ENCODE results near the gene CLPTM1. TPM values are rescaled to one million over a fixed set of nuclear protein-coding genes. Genes with fewer than 3 reads are reported as not detected.
A peak's percentile ranks its signal among the peaks of the same experiment; 100 is the strongest.

The CLPTM1 gene
- total and polyA plus RNA-seq, 9 of the 15 experiments (the other 6 are each of a cell fraction or from before 2014, with no cell fraction given), result 0.37 to 96.0 (median 27.5) TPM

DNA sequence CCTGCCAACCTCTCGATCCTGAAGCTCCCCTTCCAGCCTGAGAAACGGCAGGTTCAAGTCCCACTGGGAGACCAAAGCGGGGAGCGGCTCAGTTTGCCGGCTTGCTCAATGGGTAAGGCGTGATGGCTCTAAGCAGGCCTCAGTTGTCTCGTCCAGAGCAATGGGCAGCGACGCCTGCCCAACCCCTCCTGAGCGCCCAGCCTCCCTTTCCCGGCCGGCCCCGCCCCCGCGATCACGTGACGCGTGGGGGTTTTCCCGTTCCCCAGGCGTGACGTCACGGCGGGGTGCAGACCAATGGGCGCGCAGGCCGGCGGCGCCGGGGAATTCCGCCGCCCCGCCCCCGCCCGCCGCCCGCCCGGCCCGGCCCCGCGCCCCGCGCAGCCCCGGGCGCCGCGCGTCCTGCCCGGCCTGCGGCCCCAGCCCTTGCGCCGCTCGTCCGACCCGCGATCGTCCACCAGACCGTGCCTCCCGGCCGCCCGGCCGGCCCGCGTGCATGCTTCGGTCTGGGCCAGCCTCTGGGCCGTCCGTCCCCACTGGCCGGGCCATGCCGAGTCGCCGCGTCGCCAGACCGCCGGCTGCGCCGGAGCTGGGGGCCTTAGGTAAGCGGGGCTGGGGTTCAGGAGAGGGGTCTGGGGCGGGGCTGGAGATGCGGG lies 46.0 kb downstream of the CLPTM1 start, which contains the start of gene RELB (continued):
- TF ChIP-seq, protein P1, sequence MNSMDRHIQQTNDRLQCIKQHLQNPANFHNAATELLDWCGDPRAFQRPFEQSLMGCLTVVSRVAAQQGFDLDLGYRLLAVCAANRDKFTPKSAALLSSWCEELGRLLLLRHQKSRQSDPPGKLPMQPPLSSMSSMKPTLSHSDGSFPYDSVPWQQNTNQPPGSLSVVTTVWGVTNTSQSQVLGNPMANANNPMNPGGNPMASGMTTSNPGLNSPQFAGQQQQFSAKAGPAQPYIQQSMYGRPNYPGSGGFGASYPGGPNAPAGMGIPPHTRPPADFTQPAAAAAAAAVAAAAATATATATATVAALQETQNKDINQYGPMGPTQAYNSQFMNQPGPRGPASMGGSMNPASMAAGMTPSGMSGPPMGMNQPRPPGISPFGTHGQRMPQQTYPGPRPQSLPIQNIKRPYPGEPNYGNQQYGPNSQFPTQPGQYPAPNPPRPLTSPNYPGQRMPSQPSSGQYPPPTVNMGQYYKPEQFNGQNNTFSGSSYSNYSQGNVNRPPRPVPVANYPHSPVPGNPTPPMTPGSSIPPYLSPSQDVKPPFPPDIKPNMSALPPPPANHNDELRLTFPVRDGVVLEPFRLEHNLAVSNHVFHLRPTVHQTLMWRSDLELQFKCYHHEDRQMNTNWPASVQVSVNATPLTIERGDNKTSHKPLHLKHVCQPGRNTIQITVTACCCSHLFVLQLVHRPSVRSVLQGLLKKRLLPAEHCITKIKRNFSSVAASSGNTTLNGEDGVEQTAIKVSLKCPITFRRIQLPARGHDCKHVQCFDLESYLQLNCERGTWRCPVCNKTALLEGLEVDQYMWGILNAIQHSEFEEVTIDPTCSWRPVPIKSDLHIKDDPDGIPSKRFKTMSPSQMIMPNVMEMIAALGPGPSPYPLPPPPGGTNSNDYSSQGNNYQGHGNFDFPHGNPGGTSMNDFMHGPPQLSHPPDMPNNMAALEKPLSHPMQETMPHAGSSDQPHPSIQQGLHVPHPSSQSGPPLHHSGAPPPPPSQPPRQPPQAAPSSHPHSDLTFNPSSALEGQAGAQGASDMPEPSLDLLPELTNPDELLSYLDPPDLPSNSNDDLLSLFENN (IDR thresholded peaks at IDR 0.05; ENCODE audit: low read depth in 2 of 2, low read length in 2 of 2), result no peak
- no peak for TF ChIP-seq KDM2B (CRISPR knock-in tag; IDR thresholded peaks at IDR 0.05)
- TF ChIP-seq, protein P2, sequence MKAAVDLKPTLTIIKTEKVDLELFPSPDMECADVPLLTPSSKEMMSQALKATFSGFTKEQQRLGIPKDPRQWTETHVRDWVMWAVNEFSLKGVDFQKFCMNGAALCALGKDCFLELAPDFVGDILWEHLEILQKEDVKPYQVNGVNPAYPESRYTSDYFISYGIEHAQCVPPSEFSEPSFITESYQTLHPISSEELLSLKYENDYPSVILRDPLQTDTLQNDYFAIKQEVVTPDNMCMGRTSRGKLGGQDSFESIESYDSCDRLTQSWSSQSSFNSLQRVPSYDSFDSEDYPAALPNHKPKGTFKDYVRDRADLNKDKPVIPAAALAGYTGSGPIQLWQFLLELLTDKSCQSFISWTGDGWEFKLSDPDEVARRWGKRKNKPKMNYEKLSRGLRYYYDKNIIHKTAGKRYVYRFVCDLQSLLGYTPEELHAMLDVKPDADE (conservative IDR thresholded peaks at IDR 0.05; ENCODE audit: control insufficient read depth, low read depth, low read length), result no peak
- no peak for TF ChIP-seq PPARD (CRISPR knock-in tag; IDR thresholded peaks at IDR 0.05)
- no peak for TF ChIP-seq NCOA1 (IDR thresholded peaks at IDR 0.05; ENCODE audit: low read depth)
- peak; percentile 65 for TF ChIP-seq CXXC5 (CRISPR knock-in tag; IDR thresholded peaks at IDR 0.05)
- no peak for TF ChIP-seq THRAP3 (IDR thresholded peaks at IDR 0.05; ENCODE audit: borderline replicate concordance)
- TF ChIP-seq, protein P3, sequence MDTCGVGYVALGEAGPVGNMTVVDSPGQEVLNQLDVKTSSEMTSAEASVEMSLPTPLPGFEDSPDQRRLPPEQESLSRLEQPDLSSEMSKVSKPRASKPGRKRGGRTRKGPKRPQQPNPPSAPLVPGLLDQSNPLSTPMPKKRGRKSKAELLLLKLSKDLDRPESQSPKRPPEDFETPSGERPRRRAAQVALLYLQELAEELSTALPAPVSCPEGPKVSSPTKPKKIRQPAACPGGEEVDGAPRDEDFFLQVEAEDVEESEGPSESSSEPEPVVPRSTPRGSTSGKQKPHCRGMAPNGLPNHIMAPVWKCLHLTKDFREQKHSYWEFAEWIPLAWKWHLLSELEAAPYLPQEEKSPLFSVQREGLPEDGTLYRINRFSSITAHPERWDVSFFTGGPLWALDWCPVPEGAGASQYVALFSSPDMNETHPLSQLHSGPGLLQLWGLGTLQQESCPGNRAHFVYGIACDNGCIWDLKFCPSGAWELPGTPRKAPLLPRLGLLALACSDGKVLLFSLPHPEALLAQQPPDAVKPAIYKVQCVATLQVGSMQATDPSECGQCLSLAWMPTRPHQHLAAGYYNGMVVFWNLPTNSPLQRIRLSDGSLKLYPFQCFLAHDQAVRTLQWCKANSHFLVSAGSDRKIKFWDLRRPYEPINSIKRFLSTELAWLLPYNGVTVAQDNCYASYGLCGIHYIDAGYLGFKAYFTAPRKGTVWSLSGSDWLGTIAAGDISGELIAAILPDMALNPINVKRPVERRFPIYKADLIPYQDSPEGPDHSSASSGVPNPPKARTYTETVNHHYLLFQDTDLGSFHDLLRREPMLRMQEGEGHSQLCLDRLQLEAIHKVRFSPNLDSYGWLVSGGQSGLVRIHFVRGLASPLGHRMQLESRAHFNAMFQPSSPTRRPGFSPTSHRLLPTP (IDR thresholded peaks at IDR 0.05; ENCODE audit: borderline replicate concordance, extremely low read depth, insufficient read length), result peak; percentile 20
- TF ChIP-seq STAT5A (IDR thresholded peaks at IDR 0.05; ENCODE audit: borderline replicate concordance, low read length), result no peak
- TF ChIP-seq, protein P4, sequence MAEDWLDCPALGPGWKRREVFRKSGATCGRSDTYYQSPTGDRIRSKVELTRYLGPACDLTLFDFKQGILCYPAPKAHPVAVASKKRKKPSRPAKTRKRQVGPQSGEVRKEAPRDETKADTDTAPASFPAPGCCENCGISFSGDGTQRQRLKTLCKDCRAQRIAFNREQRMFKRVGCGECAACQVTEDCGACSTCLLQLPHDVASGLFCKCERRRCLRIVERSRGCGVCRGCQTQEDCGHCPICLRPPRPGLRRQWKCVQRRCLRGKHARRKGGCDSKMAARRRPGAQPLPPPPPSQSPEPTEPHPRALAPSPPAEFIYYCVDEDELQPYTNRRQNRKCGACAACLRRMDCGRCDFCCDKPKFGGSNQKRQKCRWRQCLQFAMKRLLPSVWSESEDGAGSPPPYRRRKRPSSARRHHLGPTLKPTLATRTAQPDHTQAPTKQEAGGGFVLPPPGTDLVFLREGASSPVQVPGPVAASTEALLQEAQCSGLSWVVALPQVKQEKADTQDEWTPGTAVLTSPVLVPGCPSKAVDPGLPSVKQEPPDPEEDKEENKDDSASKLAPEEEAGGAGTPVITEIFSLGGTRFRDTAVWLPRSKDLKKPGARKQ (CRISPR knock-in tag; IDR thresholded peaks at IDR 0.05), result no peak
- no peak for TF ChIP-seq DPF2 (IDR thresholded peaks at IDR 0.05)
- TF ChIP-seq XRCC3 (IDR thresholded peaks at IDR 0.05), result no peak
- TF ChIP-seq ZBTB7A (IDR thresholded peaks at IDR 0.05; ENCODE audit: borderline replicate concordance, control insufficient read depth, low read depth, low read length), result 0 out of 2 replicates have a peak, but pooled peaks have one; percentile 41
- TF ChIP-seq CHD1 (IDR thresholded peaks at IDR 0.05; ENCODE audit: low read length), result no peak
- no peak for TF ChIP-seq TCF7L2 (IDR thresholded peaks at IDR 0.05; ENCODE audit: low read depth, low read length)
- TF ChIP-seq, protein P5, sequence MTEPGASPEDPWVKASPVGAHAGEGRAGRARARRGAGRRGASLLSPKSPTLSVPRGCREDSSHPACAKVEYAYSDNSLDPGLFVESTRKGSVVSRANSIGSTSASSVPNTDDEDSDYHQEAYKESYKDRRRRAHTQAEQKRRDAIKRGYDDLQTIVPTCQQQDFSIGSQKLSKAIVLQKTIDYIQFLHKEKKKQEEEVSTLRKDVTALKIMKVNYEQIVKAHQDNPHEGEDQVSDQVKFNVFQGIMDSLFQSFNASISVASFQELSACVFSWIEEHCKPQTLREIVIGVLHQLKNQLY (CRISPR knock-in tag; conservative IDR thresholded peaks at IDR 0.05), result no peak

Measured in K562 (cell line).